ENCODE measurements around the gene PCBP2.

Gene PCBP2

DNA sequence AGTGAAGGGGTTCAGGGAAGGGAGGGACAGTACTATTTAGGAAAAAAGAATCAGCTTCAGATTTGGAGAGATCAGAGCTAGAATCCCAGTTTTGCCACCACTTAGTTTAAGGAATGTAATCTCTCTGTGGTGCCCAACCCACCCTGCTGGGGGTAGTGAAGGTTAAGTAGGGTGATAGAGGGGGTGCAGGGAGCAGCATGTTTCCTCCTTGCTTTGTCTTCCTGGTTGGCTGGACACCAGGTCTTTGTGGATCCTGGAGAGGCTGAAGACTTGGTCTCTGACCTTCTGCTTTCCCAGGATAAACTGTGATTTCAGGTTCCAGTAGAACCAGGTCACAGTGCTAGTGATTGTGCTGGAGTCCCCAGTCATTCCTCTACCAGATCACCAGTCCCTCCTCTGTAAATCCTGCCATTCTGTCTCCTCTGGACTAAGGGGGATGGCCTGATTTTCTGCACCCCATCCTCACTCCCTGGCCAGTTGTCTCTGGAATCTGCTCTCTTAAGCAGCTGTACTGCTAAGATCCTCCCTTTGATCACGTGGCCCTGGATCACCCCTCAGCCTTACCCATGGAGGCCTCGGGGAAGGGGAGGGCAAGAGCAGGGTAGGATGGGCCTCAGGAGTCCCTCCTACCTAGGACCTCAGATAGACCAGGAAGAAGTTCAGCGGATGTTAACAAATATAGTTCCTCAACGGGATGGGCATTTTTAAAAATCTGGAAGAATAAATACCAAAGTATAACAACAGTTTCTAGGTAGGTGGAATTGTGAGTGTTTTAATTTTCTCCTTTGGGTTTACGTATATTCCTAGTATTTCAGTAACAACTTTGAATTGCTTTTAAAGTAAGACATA is 44.2 kb downstream of the PCBP2 start:
- DNase-seq = peak; percentile 71

DNA sequence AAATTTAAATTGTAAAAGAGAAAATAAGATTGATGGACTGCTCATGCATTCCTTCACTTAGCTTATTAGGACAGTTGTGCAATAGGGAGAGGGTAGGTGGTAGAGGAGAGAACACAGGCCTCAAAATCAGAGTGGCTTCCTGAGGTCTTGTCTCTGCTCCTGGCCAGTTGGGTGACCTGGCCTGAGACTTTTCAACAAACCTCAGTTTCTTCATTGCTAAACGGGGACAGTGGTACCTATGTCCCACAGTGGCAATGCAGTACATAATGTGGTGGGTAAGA is 44.8 kb downstream of the PCBP2 start:
- no peak for DNase-seq

GRCh38 chr12:53497461-53497860 is 45.6 kb downstream of the PCBP2 start:
- no peak for DNase-seq

DNA sequence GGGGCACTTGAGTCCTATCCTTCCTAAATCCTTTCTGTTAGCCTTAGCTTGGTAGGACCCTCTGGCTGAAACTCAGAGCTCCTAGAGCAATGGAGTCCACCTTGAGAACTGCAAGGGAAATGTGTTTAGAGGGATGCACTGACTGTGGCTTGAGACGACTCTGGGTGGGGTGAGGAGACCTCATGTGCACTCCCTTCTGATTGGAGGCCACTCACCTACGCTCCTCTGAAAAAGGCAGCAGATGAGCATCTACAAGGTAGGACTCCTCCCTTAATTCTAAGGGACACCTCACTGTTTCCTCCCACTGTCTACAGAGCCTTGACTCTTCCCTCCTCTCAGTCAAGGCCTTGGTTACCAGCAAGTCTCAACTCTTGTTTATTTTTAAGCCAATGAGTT is 46.3 kb downstream of the PCBP2 start:
- no peak for DNase-seq

GRCh38 chr12:53499266-53500141 is 47.6 kb downstream of the PCBP2 start, which contains the start of gene MAP3K12:
MAP3K12 (minus strand) TSS chr12:53499458; CDS start chr12:53487391, 12,067 bp downstream.
- DNase-seq = peak; percentile 67

DNA sequence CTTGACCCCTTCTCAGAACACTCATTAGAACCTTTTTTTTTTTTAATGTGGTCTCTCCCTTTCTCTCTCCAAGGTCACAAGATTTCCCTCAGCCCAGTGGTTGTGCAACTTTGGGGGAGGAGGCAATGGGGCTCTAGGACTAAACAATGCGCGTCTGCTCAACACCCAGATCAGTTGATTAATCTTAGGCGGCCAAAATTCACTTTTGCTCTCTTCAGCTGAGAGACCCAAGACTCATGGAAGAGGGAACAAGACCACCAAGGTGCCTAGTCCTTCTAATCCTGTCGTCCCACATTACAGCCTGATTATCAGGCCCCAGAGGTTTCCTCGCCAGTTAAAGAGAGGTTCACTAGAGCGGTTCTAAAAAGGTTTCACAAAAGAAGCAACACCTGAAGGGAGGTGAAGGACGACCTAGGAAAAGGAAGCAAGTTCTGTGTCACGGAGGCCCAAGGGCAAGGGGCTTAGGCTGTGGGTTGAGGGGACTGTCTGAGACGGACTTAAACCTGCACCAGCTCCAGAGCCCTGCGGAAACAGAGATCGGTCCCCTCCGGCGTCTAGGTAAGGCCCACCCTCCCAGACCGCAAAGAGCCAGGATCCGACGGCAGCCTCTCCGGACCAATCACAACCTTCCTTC is 48.4 kb downstream of the PCBP2 start:
- peak; percentile 35 for DNase-seq

DNA sequence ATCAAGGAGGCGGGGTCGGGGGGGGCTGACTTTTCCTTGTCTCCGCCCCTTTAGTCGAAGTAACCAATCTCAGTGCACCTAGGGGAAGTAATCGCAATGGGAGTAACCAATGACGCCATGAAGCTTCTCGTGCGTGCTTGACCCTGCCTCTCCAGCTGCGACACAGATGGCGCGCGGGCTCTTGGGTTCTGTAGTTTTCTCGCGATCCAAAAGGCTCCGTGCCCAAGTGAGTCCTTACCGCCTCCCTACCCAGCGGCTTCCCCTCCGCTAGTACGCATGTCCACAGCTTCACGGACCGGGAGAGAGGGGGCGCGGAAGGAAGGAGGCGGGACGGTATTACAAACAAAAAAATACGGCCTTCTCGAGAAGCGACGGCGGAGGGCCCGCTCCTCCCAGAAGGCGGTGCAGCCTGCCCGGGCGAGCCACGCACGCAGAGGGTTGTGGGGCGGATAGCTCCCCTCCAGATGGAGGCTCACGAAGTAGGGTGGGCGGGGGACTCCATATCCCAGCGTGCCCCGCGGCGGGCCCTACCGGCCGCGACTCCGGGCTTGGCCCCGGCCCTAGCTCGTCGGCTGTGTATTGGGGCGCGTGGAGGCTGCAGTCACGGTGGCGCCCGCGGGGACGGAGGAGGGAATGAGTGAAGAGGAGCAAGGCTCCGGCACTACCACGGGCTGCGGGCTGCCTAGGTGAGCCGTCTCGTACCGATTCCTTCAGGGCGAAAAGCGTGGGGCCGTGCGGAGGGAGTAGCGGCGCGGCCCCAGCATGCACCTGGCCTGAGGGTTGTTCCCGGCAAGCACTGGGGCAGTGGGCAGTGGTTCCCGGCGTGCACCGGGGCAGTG is 49.1 kb downstream of the PCBP2 start, which contains the start of gene TARBP2:
Gene TARBP2 (plus strand): TSS at position 508 of the 839 bp plus-strand sequence. CDS start 126 bp downstream, at position 634.
- peak; percentile 100 for DNase-seq

- DNase-seq = no peak
Measured at GRCh38 chr12:53501615-53502181, 49.8 kb downstream of the PCBP2 start.

DNA sequence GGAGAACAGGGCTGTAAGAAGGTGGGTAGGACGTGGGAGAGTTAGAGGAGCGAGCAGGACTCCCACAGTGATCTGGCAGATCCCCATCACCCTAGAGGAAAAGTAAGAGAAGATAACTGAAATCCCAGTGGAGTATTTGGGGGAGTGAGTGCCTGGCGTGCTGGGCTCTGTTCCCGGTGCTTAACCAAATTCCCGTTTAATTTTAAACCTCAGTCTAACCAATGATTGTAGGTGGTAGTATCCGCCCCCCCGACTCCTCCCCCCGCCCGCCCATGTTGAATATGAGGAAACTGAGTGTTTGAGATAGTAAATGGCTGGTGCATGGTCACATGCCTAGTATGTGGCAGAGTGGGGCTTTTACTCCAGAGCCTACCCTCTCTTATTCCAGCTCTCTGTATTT is 50.4 kb downstream of the PCBP2 start:
- no peak for DNase-seq

GRCh38 chr12:53502983-53503728 is 51.3 kb downstream of the PCBP2 start:
- no peak for DNase-seq

- no peak for DNase-seq
Measured at GRCh38 chr12:53504004-53504920, 52.4 kb downstream of the PCBP2 start.

DNA sequence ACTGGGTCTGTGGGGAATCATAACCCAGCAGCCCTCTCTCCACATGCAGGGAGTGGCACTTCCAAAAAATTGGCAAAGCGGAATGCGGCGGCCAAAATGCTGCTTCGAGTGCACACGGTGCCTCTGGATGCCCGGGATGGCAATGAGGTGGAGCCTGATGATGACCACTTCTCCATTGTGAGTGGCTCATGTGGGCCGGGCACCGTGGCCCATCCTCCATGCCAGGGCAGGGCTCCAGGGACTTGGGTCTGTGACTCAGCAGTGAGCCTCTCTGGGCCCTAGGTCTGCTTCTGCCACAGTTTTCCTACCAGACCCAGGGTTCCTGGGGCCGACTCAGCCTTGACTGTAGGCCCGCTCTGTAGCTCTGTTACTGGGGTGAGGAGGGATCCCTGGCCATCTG is 53.2 kb downstream of the PCBP2 start:
- peak; percentile 51 for DNase-seq

DNA sequence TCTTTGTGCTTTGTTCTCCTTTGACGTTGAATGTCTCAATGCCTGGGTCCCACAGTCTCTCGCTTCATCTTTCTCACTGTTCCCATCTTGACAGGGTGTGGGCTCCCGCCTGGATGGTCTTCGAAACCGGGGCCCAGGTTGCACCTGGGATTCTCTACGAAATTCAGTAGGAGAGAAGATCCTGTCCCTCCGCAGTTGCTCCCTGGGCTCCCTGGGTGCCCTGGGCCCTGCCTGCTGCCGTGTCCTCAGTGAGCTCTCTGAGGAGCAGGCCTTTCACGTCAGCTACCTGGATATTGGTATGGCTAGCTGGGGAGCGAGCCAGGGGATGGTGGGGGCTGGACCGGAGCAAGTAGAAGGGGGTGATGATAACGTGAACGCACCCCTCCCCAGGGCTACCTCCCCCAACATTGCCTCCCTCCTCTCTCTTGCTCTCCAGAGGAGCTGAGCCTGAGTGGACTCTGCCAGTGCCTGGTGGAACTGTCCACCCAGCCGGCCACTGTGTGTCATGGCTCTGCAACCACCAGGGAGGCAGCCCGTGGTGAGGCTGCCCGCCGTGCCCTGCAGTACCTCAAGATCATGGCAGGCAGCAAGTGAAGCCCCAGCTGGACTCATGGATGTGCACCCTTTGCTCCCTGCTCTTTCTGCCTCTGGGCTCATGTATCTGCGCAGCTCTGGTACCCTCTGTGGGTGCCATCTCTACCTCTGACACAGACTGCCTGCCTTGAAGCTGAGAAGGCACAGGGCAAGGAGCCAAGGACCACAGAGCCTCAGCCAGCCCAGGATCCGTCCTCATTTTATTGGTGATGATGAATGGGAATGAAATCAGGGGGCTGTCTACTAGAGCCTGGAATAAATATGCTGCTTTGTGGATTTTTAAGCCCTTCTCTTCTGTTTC is 53.9 kb downstream of the PCBP2 start:
- DNase-seq = peak; percentile 57

GRCh38 chr12:53506450-53506785 is 54.5 kb downstream of the PCBP2 start:
- DNase-seq = no peak

- DNase-seq = no peak
Measured at GRCh38 chr12:53506881-53507602, 55.1 kb downstream of the PCBP2 start, which contains the start of gene NPFF. NPFF (minus strand) TSS chr12:53507484; CDS start chr12:53507474, 10 bp downstream.

- DNase-seq = no peak
Measured at GRCh38 chr12:53507603-53507885, 55.6 kb downstream of the PCBP2 start.

DNA sequence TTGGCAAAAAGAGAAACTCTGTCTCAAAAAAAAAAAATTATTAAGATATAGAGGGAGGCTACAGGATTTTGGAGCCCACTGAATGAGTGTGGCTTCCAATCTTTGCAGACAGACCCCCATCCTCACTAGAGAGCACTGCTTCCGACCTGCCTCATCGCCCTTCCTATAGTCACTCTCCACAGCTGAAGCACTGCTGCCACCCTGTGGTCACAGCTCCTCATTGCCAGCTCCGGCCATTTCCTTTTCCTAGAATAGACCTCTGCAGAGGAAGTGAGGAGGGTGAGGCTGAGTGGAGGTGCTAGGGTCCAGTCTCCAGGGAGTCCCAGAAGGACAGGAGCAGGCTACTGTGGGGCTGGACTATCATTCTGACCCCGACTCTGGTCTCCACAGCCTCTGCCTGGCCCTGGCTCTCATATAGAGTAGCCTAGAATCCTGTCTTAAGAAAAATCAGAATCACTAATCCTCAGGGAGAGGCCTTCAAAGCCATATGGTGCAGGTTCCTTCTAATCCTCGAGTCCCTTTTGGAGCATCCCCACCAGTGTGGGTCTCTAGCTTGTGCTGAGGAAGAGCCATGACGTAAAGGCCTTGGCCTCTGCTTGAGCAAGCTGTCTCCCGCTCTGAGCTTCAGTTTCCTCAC is 56.8 kb downstream of the PCBP2 start:
- DNase-seq = peak; percentile 72
